HG03135 (cell line): ENCODE measurements around the gene LRRC3B.

Source experiments
- ATAC-seq: cut with Tn5 transposase; IDR thresholded peaks from one replicate; pipeline ENCODE4 v1.9.1; 2021; ENCODE audit warnings: mild to moderate bottlenecking, moderate library complexity; ENCODE audit not compliant: unreplicated experiment

Gene LRRC3B

GRCh38 chr3:26630669-26631389, 8.3 kb downstream of the LRRC3B start:
- no peak for ATAC-seq

GRCh38 chr3:26631390-26631738, 8.8 kb downstream of the LRRC3B start:
- ATAC-seq: no peak

- no peak for ATAC-seq
These were observed 12.0 kb downstream of the LRRC3B start for GRCh38 chr3:26634601-26635000.

GRCh38 chr3:26636096-26636727, 13.6 kb downstream of the LRRC3B start:
- no peak for ATAC-seq

GRCh38 chr3:26637698-26638097, 15.1 kb downstream of the LRRC3B start:
- ATAC-seq: no peak

- no peak for ATAC-seq
These were observed 15.5 kb downstream of the LRRC3B start for GRCh38 chr3:26638113-26638512.

- no peak for ATAC-seq
These were observed 16.8 kb downstream of the LRRC3B start for GRCh38 chr3:26639339-26639738.

- no peak for ATAC-seq
These were observed 24.5 kb downstream of the LRRC3B start for GRCh38 chr3:26647078-26647477.

GRCh38 chr3:26648461-26648860, 25.9 kb downstream of the LRRC3B start:
- no peak for ATAC-seq

GRCh38 chr3:26652164-26652563, 29.6 kb downstream of the LRRC3B start:
- no peak for ATAC-seq

GRCh38 chr3:26653811-26654425, 31.3 kb downstream of the LRRC3B start:
- no peak for ATAC-seq

GRCh38 chr3:26655231-26655630, 32.7 kb downstream of the LRRC3B start:
- no peak for ATAC-seq

- no peak for ATAC-seq
These were observed 34.9 kb downstream of the LRRC3B start for GRCh38 chr3:26657348-26657976.

- ATAC-seq: no peak
These were observed 45.6 kb downstream of the LRRC3B start for GRCh38 chr3:26668171-26668570.

- ATAC-seq: no peak
These were observed 46.1 kb downstream of the LRRC3B start for GRCh38 chr3:26668696-26669095.

- no peak for ATAC-seq
These were observed 52.8 kb downstream of the LRRC3B start for GRCh38 chr3:26675336-26675735.

- no peak for ATAC-seq
These were observed 59.1 kb downstream of the LRRC3B start for GRCh38 chr3:26681632-26682031.

- ATAC-seq: no peak
These were observed 59.8 kb downstream of the LRRC3B start for GRCh38 chr3:26682406-26682805.

- no peak for ATAC-seq
These were observed 61.3 kb downstream of the LRRC3B start for GRCh38 chr3:26683902-26684301.

- no peak for ATAC-seq
These were observed 64.9 kb downstream of the LRRC3B start for GRCh38 chr3:26687466-26687865.

- no peak for ATAC-seq
These were observed 77.0 kb downstream of the LRRC3B start for GRCh38 chr3:26699553-26699952.

- no peak for ATAC-seq
These were observed 80.9 kb downstream of the LRRC3B start for GRCh38 chr3:26703519-26703918.
